ENCODE results near the gene DLGAP4.

The DLGAP4 gene

GRCh38 chr20:36305602-36306551 is at the start of gene DLGAP4:
Gene DLGAP4, plus strand, starts transcription at chr20:36306339. Its CDS starts 125,379 bp downstream, at chr20:36431718.
- no peak for DNase-seq

- no peak for DNase-seq
Measured at GRCh38 chr20:36259177-36260061, 46.7 kb upstream of the DLGAP4 start.

- no peak for DNase-seq
Measured at GRCh38 chr20:36260316-36260715, 45.8 kb upstream of the DLGAP4 start.

- no peak for DNase-seq
Measured at GRCh38 chr20:36261389-36262105, 44.6 kb upstream of the DLGAP4 start.

- no peak for DNase-seq
Measured at GRCh38 chr20:36262440-36262839, 43.7 kb upstream of the DLGAP4 start.

- no peak for DNase-seq
Measured at GRCh38 chr20:36264426-36265246, 41.5 kb upstream of the DLGAP4 start.

GRCh38 chr20:36266189-36266588 is 40.0 kb upstream of the DLGAP4 start:
- DNase-seq, result no peak

GRCh38 chr20:36267605-36268381 is 38.3 kb upstream of the DLGAP4 start:
- DNase-seq, result no peak

GRCh38 chr20:36268440-36269342 is 37.4 kb upstream of the DLGAP4 start:
- no peak for DNase-seq

- no peak for DNase-seq
Measured at GRCh38 chr20:36269507-36269906, 36.6 kb upstream of the DLGAP4 start.

- DNase-seq, result no peak
Measured at GRCh38 chr20:36270744-36271638, 35.1 kb upstream of the DLGAP4 start.

GRCh38 chr20:36271639-36272546 is 34.2 kb upstream of the DLGAP4 start:
- no peak for DNase-seq

- no peak for DNase-seq
Measured at GRCh38 chr20:36272547-36273220, 33.5 kb upstream of the DLGAP4 start.

- DNase-seq, result no peak
Measured at GRCh38 chr20:36273414-36274180, 32.5 kb upstream of the DLGAP4 start.

- DNase-seq, result no peak
Measured at GRCh38 chr20:36274181-36274841, 31.8 kb upstream of the DLGAP4 start.

GRCh38 chr20:36275011-36275410 is 31.1 kb upstream of the DLGAP4 start:
- no peak for DNase-seq

All from NCI-H524 treated with DMSO at 0.1 percent for 48 hours (cell line).